GM19438 (cell line): ENCODE data around the gene SORCS1.
"Not testable (repeated sequence)": the region's sequence is repeated elsewhere in the genome, so short reads cannot be mapped to it uniquely, and the experiment has no call there.

Source experiments
- ATAC-seq: cut with Tn5 transposase; IDR thresholded peaks from one replicate; pipeline ENCODE4 v1.9.1; 2021; ENCODE audit warnings: low read depth; ENCODE audit not compliant: unreplicated experiment

Gene SORCS1

GRCh38 chr10:107056182-107056581 lies 108.3 kb downstream of the SORCS1 start:
- ATAC-seq: no peak

- ATAC-seq: no peak
These were observed 109.9 kb downstream of the SORCS1 start for GRCh38 chr10:107054469-107055156.

- ATAC-seq: no peak
These were observed 112.7 kb downstream of the SORCS1 start for GRCh38 chr10:107051769-107052168.

GRCh38 chr10:107043461-107043860 lies 121.0 kb downstream of the SORCS1 start:
- ATAC-seq: no peak

GRCh38 chr10:107037192-107038122 lies 127.0 kb downstream of the SORCS1 start:
- no peak for ATAC-seq

- no peak for ATAC-seq
These were observed 130.6 kb downstream of the SORCS1 start for GRCh38 chr10:107033799-107034422.

GRCh38 chr10:107032700-107033401 lies 131.7 kb downstream of the SORCS1 start:
- no peak for ATAC-seq

- no peak for ATAC-seq
These were observed 132.4 kb downstream of the SORCS1 start for GRCh38 chr10:107031931-107032699.

- no peak for ATAC-seq
These were observed 136.3 kb downstream of the SORCS1 start for GRCh38 chr10:107028236-107028635.

- ATAC-seq: no peak
These were observed 138.8 kb downstream of the SORCS1 start for GRCh38 chr10:107025676-107026075.

- not testable (repeated sequence) for ATAC-seq
These were observed 140.5 kb downstream of the SORCS1 start for GRCh38 chr10:107024033-107024432.

GRCh38 chr10:107022600-107023354 lies 141.7 kb downstream of the SORCS1 start:
- ATAC-seq: no peak

GRCh38 chr10:107019154-107019553 lies 145.4 kb downstream of the SORCS1 start:
- no peak for ATAC-seq

- ATAC-seq: no peak
These were observed 151.1 kb downstream of the SORCS1 start for GRCh38 chr10:107013258-107014006.

GRCh38 chr10:107011992-107012391 lies 152.5 kb downstream of the SORCS1 start:
- ATAC-seq: no peak

GRCh38 chr10:107011105-107011504 lies 153.4 kb downstream of the SORCS1 start:
- no peak for ATAC-seq

GRCh38 chr10:107010531-107010930 lies 154.0 kb downstream of the SORCS1 start:
- ATAC-seq: no peak

GRCh38 chr10:107004362-107004761 lies 160.1 kb downstream of the SORCS1 start:
- no peak for ATAC-seq
